GM11168 (cell line): Measurements from ENCODE around the gene UQCRC1.

Experiments used
- in situ Hi-C: fragments of 300-500 bp; cut with MboI; formaldehyde crosslinking; loops from one replicate; pipeline ENCODE4 v1.12.0; 2022; ENCODE audit warnings: low sequenced_read_pairs; ENCODE audit not compliant: unreplicated experiment

UQCRC1 gene

DNA sequence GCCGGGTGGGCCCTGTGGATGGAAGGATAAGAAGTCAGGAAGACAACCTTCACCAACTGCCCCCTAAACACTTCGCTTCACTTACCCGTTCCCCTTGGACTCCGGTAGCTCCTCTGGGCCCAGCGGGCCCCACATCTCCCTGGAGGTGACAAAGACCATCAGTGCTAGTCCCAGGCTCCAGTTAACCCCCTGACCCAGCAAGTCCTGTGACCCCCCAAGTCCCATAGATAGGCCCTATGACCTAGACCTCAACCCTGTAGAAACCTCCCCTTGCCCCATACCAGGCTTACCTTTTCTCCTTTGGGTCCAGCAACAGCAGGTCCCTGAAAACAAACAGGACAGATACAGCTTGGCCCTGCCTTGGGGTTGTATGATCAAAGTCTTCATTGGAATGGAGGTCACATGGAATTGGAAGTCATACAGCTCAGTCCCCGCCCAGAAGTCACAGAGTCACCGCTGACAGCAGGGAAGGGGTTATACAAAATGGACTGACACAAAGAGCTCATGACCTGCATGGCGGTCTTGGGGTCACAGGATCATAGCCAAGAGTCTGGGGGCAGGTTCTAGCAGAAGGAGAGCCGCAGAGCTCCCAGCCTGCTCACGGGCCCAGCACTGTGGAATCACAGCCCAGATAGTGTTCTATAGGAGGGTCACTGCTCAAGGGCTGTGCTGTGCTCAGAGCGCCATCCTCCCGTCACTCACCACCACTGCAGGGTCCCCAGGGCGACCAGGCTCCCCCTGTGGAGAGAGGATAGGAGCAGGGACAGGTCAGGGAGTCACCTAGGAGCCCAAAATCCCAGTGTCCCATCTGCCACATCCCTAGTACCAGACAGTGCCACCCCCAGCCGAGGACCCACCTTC, 27.6 kb downstream of the UQCRC1 start:
- in situ Hi-C loops = no loop called here

DNA sequence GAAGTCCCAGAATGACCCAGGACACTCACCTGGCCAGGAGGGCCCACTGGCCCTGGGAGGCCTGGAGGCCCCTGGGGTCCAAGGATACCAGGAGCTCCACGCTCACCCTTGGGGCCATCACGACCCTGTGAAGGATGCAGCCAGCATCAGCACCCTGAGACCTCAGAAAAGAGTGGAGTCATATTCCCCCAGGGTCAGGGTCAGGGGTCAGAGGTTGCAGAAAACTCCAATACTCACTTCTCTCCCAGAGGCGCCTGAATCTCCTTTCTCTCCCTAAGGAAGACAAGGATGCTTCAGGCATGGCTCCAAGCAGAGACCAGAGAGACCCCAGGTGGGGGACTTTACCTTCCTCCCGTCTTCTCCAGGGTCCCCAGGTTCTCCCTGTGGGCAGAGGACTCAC, 32.8 kb downstream of the UQCRC1 start:
- in situ Hi-C loops = no loop called here

DNA sequence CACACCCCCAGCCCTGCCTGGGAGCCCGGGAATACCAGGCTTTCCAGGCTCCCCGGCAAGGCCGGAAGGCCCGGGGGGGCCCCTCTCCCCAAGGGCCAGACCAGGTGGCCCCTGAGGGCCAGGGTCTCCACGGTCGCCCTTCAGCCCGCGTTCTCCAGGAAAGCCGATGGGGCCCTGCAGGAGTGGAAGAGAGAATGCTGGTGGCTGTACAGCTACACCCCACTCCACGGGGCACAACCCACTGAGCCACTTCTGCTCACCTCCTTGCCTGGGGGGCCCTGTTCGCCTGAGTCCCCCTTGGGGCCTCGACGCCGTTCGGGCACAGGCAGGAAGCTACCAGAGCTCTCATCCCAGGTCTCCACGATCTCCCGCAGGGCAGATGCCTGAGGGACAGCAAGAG, 34.1 kb downstream of the UQCRC1 start:
- in situ Hi-C loops = no loop called here

DNA sequence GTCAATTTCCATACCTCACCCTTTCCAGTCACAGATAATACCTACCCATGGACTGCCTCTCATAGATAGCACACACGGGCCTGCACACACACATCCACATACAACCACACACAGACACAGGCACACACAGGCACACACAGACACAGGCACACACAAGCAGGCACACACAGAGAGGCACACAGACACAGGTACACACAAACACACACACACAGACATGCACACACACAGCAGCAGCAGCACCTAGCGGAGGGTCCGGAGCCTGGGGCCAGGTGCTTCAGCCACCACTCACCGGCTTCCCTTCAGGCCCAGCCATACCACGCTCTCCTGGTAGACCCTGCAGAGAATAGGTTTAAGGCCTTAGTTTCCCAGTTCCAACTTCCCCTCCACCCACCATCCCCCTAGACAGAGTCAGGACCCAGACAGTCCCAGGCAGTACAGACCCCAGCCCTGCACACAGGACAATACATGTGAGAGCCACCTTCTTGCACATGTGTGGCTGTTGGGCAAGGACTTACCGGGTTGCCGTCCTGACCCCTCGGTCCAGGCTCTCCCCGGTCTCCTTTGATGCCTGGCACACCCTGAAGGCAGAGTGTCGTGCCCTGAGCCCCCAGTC, 35.4 kb downstream of the UQCRC1 start:
- in situ Hi-C loops = no loop called here

DNA sequence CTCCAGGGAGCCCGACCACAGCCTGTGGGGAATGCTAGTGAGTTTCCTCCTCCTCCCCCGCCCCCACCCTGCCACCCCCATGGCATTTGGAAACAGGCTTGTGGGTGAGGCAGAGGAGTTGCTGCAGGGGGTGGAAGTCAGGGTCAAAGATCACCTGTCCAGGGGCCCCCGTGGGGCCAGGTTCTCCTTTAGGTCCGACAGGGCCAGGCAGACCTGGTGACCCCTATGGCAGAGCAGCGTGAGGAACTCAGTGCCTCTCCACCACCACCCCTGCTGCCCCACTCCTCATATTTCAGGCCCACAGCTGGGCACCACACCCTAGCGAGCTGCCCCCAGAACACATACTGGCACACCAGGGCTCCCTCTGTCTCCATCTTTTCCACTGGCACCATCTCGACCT, 36.9 kb downstream of the UQCRC1 start:
- in situ Hi-C loops = no loop called here

DNA sequence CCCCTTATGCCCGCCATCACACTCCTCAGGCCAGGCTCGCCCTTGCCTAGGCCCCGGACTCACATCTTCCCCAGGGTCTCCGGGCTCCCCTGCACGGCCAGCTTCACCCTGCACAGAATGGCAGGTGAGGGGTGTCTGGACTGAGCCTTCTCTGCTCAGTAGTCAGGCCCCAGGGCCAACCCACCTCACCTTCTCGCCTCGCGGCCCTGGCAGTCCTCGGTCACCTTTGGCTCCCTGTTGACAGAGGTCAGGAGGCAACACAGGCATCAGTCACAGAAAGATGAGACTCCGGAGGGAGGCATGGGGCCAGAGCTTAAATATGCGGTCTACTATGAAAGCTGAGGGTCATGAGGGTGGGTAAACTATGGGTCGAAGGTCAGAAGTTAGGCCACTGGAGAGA, 37.5 kb downstream of the UQCRC1 start:
- in situ Hi-C loops = no loop called here

DNA sequence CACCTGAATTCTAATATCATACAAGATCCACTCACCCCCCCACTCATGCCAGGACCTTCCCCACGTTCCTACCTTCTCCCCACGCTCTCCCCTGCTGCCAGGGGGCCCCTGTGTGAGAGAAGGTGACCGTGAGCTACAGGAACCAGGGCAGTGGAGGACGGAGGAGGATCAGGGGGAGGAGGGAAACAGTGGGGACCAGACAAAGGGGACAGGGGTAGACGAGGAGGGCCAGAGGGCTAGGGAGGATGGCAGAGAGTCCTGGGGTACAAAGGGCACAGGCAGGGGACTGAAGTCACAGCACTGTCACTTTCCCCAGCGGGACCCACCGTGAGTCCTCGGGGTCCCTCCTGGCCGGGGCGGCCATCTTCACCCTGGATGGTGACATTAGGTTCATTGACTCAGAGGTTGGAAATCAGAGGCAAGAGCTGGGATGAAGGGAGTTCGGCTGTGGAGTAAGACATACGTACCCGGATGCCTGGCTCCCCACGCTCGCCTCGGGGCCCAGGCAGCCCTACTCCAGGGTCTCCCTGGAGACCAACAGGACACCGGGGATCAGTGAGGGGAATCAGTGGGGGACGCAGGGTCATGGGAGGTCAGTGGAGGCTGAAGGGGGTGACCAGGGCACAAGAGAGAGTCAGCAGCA, 39.5 kb downstream of the UQCRC1 start:
- in situ Hi-C loops = no loop called here

DNA sequence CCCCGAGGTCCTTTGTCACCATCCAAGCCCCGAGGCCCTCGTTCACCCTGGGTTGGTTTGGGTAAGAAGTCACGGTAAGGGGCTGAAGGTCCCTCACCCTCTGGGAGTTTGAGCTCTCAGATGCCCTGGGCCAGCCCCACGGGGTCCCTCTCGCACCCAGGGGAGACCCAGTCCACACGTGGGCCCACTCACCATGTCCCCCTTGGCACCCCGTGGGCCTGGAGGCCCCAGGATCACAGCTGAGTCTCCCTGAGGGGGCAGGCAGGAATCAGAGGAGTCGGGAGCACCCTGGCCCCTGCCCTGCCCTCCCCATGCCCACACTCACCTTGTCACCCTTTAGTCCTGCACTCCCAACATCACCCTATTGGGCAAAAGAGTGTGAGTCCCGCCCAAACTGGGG, 40.0 kb downstream of the UQCRC1 start:
- in situ Hi-C loops = no loop called here

DNA sequence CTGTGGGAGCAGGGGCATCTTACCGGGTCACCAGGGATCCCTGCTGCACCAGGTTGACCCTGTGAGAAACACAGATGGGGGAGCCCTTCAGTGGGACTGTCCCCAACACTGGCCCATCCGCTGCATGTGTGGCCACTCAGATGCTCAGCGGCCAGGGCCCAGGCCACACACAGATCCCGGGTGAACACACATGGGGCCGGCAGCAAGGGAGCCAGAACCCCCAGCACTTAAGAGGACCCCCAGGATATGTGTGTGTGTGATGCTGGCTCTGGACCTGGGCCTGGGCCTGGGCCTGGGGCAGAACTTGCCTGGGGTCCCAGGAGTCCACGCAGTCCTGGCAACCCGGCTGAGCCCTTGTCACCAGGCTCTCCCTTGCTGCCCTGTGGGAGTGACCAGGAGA, 41.0 kb downstream of the UQCRC1 start:
- in situ Hi-C loops = no loop called here

DNA sequence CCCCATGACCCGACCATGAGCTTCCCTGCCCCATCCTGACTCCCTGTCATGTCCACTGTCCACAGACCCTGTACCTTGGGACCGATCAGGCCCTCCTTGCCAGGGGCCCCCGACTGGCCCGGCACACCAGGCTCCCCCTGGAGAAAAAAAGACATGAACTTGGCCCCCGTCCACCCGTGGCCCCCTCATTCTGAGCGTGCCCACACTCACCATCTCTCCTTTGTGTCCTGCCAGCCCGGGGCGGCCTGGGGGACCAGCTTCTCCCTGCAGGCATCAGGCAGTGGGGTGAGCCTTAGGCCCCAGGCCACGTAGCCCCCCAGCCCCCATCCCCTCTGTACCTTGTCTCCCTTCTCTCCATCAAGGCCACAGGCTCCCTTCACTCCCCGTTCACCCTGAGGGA, 41.9 kb downstream of the UQCRC1 start:
- in situ Hi-C loops = no loop called here

DNA sequence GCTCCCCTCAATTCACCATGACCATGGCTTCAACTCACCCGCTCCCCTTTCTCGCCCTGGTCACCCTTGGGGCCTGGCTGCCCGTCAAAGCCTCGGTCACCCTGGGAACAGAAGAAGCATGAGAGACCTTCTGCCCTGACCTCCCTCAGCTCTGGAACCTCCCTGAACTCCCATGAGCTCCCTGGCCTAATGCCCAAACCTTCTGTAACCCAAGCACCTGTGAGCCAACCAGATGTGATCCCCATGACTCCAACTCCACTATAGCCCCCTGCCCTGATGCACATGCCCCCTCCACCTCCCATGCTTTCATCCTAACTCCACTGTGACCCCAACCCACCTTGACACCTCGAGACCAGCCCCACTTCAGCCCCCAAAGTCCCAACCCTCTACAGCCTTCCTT, 42.4 kb downstream of the UQCRC1 start:
- in situ Hi-C loops = no loop called here

DNA sequence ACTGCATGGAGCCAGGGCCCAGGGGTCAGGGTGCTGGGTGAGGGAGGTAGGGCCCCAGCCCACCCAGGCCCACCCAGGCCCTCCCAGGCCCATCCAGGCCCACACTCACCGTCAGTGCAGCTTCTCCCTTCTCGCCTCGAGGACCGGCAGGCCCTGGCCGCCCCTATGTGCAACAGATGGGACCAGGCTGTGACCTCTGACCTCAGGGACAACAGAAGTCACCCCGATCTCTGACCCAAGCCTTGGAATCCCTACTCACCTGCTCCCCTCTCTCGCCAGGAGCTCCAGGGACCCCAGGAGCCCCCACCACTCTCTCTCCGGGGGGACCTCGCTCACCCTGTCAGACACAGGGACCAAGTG, 43.1 kb downstream of the UQCRC1 start:
- in situ Hi-C loops = no loop called here

DNA sequence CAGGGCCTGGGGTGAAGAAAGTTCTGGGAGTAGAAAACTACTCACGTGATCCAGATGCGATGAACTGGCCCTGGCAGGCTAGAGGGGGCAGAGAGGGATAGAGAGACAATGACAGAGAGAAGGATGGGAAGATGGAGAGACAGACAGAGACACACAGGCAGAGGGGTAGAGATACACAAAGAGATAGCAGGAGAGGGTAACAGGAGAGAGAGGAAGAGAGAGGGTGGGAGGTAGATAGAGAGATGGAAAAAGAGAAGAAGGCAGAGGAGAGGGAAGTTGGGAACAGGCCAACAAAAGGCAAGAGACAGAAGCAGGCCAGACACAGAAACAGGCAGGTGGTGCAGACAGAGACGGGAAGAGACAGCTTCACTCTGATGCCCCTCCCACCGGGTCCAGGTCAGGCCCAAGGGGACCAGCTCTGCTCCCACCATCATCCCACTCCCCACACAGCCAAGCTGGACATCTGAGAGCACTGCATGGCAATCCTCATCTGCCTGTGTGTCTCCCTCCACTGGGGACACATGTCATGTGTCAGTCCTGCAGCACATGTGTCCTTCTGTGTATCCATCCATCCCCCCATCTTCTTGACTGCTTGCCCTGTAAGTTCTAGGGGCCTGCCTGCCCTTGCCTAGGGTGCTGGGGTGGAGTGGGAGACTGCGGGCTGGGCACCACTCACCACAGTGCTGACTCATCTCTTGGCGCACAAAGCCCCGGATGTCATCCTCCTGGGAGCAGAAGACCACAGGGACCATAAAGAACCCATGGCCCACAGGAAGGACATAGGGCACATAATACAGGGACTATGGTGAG, 43.6 kb downstream of the UQCRC1 start:
- in situ Hi-C loops = no loop called here

DNA sequence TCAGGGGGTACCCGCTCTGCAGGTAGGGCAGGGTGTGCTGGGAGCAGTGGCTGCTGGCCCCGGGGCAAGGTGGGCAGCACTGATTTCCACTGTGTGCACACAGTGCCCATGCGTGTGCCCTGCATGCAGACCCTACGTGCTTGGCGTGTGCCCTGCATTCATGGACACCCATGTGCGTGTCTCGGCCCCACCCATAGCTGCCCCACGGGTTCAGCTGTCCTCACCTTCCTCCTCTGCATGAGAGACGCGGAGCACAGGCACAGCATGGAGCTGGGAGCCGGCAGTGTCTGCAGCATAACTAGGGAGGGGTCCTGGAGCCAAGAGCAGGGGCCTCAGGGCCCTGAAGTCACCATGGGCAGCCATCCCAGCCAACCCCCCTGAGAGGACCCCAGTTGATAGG, 44.3 kb downstream of the UQCRC1 start:
- in situ Hi-C loops = no loop called here

DNA sequence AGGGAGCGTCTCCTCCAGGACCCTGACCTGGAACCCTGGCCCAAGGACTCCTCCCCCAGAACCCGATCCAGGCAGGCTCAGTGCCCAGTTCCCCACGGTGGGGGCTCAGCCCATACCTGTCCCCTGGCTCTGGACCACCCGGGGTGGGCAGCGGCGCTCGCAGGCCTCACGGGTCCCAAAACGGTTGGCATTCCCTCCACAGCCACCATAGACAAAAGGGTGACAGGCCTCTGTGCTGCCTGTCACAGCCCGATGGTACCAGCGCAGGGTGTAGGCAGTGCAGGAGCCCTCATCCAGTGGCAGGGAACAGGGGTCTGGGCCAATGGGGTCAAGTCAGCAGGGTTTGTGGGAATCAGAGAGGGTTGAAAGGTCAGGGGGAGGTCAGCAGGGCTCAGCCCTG, 44.8 kb downstream of the UQCRC1 start:
- in situ Hi-C loops = no loop called here

DNA sequence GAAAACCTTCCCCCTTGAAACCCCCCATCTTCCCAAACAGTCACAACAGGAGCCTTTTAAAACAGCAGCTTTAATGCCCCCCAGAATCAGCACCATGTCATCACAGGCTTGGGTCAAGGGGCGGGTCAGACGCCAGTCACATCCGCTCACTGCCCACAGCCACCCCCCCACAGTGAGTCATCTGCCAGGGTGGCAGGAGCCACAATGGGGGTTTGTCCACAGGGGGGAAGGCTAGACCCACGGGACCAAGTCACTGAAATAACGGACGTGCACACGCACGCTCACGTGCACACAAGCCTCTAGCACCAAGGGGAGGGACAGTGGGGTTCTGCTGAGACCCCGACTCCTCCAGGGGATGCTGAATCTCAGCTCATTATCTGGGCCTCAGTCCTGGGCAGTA, 45.4 kb downstream of the UQCRC1 start:
- in situ Hi-C loops = no loop called here

DNA sequence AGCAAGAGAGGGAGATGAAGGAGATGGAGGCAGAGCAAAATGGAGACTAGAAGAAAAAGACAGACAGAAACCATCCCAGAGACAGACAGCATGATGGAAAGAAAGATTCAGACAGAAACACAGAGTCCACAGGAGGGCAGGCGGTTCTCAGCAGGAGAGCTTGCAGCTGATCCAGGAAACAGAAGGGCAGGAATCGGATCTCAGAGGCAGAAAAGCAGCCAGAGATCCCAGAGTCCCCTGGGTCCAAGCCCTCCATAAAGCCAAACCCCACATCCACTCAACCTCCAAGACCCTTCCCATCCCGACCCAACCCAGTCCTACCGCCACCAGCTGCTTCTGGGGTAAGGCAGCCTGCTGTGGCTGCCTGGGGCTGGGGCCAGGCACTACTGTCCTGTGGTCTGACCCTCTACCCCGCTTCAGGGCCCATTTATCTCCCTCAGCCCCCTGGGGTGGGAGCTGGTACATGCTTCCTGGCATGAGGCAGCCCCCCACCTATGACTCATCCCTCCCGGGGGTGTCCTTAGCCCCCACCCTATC, 46.0 kb downstream of the UQCRC1 start, which contains the start of gene UCN2:
UCN2 (minus strand) TSS at position 400 of the 537 bp plus-strand sequence. CDS start 657 bp downstream, outside the sequence.
- in situ Hi-C loops = no loop called here

DNA sequence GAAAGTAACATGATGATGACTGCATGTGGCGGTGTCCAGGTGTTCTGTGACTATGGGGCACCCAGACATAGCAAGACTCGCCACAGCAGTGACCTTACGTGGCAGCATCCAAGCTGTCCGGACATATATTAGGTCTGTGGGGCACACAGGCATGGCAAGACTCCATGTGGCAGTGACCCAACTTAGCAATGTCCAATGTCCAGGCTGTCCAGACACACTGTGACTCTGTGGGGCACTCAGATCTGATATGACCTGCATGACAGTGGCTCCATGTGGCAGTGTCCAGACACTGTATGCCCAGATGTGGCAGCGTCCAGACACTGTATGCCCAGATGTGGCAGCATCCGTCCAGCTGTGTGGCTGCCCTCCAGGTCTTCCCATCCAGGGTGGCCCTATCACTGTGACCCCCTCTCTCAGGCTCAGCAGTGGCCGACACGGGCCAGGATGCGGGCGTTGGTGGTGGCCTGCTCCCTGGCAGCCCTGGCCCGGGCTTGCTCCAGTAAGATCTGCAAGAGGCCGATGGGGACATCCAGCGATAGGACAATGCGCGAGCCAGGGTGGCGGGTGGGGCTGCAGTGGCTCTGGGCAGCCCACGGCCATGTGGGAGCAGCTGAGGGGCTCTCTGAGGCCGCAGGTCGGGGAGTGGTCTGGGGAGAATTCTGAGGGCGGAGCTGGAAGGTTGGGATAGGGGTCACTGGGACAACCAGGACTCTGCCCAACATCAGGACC, 46.9 kb downstream of the UQCRC1 start:
- in situ Hi-C loops = no loop called here

DNA sequence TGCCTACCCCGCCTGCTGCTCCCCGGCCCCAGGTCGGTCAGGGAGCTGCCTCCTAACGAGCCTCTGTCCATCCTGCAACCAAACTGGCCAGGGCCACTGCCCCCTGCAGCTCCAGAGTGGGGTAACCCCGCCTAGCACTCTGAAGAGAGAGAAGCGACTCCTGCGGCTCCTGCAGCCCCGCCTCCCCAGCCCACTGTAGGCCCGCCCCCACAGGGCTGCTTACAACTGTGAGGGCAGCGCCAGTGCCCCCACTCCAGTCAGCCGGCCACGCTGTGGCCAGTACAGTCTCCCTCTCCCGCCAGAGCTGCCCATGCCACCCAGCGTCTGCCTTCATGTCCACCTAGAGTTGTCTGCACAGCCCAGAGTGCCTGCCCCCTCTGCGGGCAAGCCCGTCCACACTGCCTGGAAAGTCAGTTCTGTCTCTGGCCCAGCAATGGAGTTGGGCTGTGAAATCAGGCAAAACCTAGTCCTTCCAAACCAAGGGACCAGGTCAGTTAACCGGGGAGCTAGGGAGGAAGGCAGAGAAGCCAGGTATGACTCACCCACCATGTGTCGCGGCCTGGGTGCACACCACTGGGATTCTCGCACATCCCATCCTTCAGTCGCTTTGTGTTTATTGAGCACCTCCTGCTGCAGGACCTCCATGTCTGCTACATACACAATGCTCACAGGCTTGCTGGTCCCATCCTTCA, 48.3 kb downstream of the UQCRC1 start:
- in situ Hi-C loops = no loop called here
